ENCODE results near the gene CD109.

Gene CD109

DNA sequence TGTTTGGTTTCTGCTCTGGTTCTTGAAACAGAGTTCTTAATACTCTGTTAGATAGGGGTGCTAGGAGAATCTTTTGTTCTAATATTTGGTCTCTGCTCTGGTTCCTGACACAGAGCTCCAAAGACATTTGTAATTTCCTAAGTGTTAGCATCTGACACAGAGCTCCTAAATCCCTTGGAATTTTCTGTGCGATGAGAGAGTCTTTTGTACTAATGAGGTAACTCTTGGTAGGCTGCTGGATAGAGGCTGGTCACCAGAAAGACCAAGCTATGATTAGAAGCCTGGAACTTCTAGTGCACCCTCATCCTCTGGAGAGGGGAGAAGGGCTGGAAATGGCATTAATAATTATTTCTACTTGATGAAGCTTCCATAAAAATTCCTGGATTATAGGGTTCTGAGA lies 7.7 kb upstream of the CD109 start:
- DNase-seq (ENCODE audit: low spot score), result no peak
- in situ Hi-C loops (cut with MboI; ENCODE audit: low pct_unique_long_range_greater_than_20kb, low sequenced_read_pairs, unreplicated experiment), result no loop called here
- TF ChIP-seq, protein P1, sequence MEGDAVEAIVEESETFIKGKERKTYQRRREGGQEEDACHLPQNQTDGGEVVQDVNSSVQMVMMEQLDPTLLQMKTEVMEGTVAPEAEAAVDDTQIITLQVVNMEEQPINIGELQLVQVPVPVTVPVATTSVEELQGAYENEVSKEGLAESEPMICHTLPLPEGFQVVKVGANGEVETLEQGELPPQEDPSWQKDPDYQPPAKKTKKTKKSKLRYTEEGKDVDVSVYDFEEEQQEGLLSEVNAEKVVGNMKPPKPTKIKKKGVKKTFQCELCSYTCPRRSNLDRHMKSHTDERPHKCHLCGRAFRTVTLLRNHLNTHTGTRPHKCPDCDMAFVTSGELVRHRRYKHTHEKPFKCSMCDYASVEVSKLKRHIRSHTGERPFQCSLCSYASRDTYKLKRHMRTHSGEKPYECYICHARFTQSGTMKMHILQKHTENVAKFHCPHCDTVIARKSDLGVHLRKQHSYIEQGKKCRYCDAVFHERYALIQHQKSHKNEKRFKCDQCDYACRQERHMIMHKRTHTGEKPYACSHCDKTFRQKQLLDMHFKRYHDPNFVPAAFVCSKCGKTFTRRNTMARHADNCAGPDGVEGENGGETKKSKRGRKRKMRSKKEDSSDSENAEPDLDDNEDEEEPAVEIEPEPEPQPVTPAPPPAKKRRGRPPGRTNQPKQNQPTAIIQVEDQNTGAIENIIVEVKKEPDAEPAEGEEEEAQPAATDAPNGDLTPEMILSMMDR (IDR thresholded peaks at IDR 0.05; ENCODE audit: extremely low read depth, insufficient read depth, missing control alignments), result no peak

DNA sequence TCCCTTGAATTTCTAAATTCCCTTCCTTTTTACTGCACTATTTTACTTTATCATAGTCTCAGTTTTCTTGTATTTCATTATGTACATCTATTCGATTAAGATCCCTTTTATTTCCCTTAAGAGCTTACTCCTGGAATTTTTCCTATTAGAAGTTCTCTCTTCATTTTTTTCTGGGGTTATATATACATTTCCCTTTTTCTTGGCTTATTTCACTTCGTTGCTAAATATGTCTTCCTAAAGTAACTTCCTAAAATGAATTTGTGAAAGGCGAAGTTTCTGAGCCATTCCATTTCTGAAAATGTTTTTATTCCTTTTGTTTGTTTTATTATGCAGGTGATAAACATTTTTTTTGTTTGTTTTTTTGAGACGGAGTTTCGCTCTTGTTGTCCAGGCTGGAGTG lies 5.9 kb upstream of the CD109 start:
- in situ Hi-C loops (cut with MboI; ENCODE audit: low pct_unique_long_range_greater_than_20kb, low sequenced_read_pairs, unreplicated experiment), result no loop called here
- no peak for DNase-seq (ENCODE audit: low spot score)
- TF ChIP-seq, protein P1 (IDR thresholded peaks at IDR 0.05; ENCODE audit: extremely low read depth, insufficient read depth, missing control alignments), result no peak

DNA sequence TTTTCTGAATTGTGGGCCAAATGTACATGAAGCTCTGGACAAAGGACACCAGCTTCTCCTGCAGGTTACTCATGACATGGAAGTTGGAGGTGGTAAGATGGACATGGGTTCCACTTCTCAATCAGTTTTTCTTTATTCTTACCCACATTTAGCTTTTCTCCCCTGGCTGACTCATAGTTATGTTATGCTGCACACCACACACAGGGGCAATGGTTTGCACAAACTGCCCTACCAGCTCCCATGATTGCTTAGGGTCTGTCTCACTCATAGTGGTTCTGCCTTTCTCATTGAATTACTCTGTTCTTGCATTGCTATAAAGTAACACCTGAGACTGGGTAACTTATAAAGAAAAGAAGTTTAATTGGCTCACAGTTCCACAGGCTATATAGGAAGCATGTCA lies 4.5 kb upstream of the CD109 start:
- TF ChIP-seq, protein P1 (IDR thresholded peaks at IDR 0.05; ENCODE audit: extremely low read depth, insufficient read depth, missing control alignments), result no peak
- DNase-seq (ENCODE audit: low spot score), result no peak
- in situ Hi-C loops (cut with MboI; ENCODE audit: low pct_unique_long_range_greater_than_20kb, low sequenced_read_pairs, unreplicated experiment), result no loop called here

DNA sequence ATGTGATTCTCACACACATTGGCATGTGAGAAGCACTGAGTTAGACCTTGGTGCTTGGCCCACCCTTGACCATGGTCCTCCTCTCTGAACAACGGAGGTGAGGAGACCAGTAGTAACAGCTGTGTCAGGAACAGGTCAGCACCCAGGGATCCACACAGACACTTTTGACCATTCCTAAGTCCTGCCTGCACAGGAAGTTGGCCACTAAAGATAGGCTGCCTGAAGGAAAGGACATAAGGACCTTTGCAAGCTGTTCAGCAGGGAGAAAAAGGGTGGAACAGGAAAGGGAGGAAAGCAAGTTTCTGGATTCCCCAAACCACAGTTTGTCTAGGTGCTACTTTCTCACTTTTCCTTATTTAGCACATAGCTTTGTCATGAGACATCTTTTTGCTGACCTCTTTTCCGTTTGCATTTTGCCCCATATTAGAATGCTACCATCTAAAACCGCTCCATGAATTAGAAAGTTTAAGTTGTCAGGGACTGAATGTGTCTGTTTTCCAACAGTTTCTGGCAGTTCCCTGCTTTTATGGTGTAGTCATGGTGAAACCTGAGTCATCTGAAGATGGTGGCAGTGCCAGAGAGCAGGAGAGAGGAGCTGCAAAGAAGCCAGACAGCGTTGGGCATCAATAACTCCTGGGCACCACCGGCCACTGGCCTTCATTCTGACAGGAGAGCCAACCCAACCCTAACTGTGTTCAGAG lies 1.1 kb upstream of the CD109 start:
- in situ Hi-C loops (cut with MboI; ENCODE audit: low pct_unique_long_range_greater_than_20kb, low sequenced_read_pairs, unreplicated experiment), result no loop called here
- no peak for DNase-seq (ENCODE audit: low spot score)
- TF ChIP-seq, protein P1 (IDR thresholded peaks at IDR 0.05; ENCODE audit: extremely low read depth, insufficient read depth, missing control alignments), result no peak

DNA sequence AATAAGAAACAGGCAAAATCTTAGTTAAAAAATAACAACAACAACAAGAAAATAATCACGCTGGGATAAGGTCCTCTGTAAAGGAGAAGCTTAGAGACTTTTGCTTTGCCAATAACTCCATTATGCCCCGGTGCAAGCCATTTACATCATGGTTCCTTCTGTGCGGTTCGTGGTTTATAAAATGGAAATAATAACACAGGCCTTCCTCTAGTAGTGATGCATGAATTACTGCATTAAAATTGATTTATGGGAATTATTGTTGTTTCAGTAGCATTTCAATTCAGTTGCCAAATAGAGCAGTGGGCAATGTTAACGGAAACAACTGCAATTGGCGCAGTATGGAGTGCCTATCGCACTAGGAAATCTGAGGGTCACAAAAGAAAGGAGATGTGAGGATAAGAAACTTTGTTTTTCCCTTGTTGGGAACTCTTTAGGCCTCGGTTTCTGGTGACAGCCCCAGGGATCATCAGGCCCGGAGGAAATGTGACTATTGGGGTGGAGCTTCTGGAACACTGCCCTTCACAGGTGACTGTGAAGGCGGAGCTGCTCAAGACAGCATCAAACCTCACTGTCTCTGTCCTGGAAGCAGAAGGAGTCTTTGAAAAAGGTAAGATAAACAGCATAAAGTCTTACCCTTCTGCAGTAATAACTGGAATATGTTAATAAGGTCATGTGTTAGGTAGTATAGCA lies 1.1 kb downstream of the CD109 start:
- no peak for DNase-seq (ENCODE audit: low spot score)
- in situ Hi-C loops (cut with MboI; ENCODE audit: low pct_unique_long_range_greater_than_20kb, low sequenced_read_pairs, unreplicated experiment), result no loop called here
- TF ChIP-seq, protein P1 (IDR thresholded peaks at IDR 0.05; ENCODE audit: extremely low read depth, insufficient read depth, missing control alignments), result no peak

- TF ChIP-seq, protein P1 (IDR thresholded peaks at IDR 0.05; ENCODE audit: extremely low read depth, insufficient read depth, missing control alignments), result no peak
- in situ Hi-C loops (cut with MboI; ENCODE audit: low pct_unique_long_range_greater_than_20kb, low sequenced_read_pairs, unreplicated experiment), result no loop called here
- no peak for DNase-seq (ENCODE audit: low spot score)
These were observed 3.9 kb downstream of the CD109 start for GRCh38 chr6:73699676-73700459.
